Sigmoid colon (tissue), 7 donors: Measurements from ENCODE around the gene TIMM22. TPM values are rescaled to one million over a fixed set of nuclear protein-coding genes. Genes with fewer than 3 reads are reported as not detected.

Experiments used
- DNase-seq: peaks from one replicate; pipeline ENCODE4 v3.0.0-alpha.2; 2019
- H3K27ac ChIP-seq, 4 donors: fragments of 200-600 bp; sonication (generic); one replicate each; pipeline ENCODE4 v1.5.1; 2016 to 2019; ENCODE audit warnings: mild to moderate bottlenecking in 1 of 4
- H3K27me3 ChIP-seq, 3 donors: fragments of 200-600 bp; sonication (generic); one replicate each; pipeline ENCODE4 v1.5.1; 2019; ENCODE audit warnings: mild to moderate bottlenecking in 1 of 3
- H3K36me3 ChIP-seq, 4 donors: fragments of 200-600 bp; sonication (generic); one replicate each; pipeline ENCODE4 v1.5.1; 2016 to 2019
- H3K4me1 ChIP-seq, 4 donors: fragments of 200-600 bp; sonication (generic); one replicate each; pipeline ENCODE4 v1.5.1; 2017 to 2019
- H3K4me3 ChIP-seq, 4 donors: fragments of 200-600 bp; sonication (generic); one replicate each; pipeline ENCODE4 v1.5.1; 2017 to 2019; ENCODE audit warnings: mild to moderate bottlenecking in 2 of 4, moderate library complexity in 1 of 4
- H3K9me3 ChIP-seq, 4 donors: fragments of 200-600 bp in 3 of 4; sonication (generic) in 3 of 4; one replicate each; pipeline versions ENCODE4 v1.5.1 to v1.6.1; 2013 to 2019
- EP300 ChIP-seq, 4 donors: sonication (generic); formaldehyde crosslinking; IDR thresholded peaks; one replicate each; pipeline ENCODE4 v1.6.1; 2017; ENCODE audit warnings: antibody characterized with exemption in 4 of 4
- POLR2A ChIP-seq, 2 donors: fragments of 450-650 bp; IDR thresholded peaks; one replicate each; pipeline ENCODE4 v1.6.1; 2016; ENCODE audit warnings: antibody characterized with exemption in 2 of 2, mild to moderate bottlenecking in 2 of 2, moderate library complexity in 2 of 2
- POLR2AphosphoS5 ChIP-seq, 4 donors: sonication (generic); formaldehyde crosslinking; IDR thresholded peaks; one replicate each; pipeline ENCODE4 v1.6.1; 2017; ENCODE audit warnings: antibody characterized with exemption in 4 of 4
- WGBS, 2 donors: extraction: QIAGEN DNeasy Blood & Tissue Kit; methylation state at CpG; one replicate each; pipeline ENCODE4 v1.1.7; 2013; 5-methylcytosine and 5-hydroxymethylcytosine counted together
- intact Hi-C: fragments of 100-400 bp; cut with DNase I; formaldehyde crosslinking; loops from one replicate; pipeline ENCODE4 v1.15.1; 2023
- polyA plus RNA-seq, 3 donors: library from polyadenylated mRNA; stranded (reverse); fragments of 200-250 nt; gene quantifications; one replicate each; pipeline ENCODE4 v1.2.3, GENCODE V29; 2013
- total RNA-seq, 4 donors: library from RNA; depleted of rRNA; stranded (reverse); fragments of >200 nt; gene quantifications; one replicate each; pipeline ENCODE4 v1.1.0, GENCODE V29; 2016
- TF ChIP-seq, protein P1 (sequence below), 4 experiments: fragments of 450-650 bp in 3 of 4; fragments of 200-600 bp in 1 of 4; IDR thresholded peaks; one replicate each; pipeline ENCODE4 v1.5.1; 2016 to 2019; ENCODE audit warnings: antibody characterized with exemption in 4 of 4, mild to moderate bottlenecking in 3 of 4, moderate library complexity in 2 of 4
- donor health status: healthy with polysubstance abuse.
- donor health status: Bipolar disorder and iron deficiency.
- donor health status: healthy.

Gene TIMM22
- total and polyA plus RNA-seq, 7 donors = 6.0 to 13.6 (median 9.2) TPM

DNA sequence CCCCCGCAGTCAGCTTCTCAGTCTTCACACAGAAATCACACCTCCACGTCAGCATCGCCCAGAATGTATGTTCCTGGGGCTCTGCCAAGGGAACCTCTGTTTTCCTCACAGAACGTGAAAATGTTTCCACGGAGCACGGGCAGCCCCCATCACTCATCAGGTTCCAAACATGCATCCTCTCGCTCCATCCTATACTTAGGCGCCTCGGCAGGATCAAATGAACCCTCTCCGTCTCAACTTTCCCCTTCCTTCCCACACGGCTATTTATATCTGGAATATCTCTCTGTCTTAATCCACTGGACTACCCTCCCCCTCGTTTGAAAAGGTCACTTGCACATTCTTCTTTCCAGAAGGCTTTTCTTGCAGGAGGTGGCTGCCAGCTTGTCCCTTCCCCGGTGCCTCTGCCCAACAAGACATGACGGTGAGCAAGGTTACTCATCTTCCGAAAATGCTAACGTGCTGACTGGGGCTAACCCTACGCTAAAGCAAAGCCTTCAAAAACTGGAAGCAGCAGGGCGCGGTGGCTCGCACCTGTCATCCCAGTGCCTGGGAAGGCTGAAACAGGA lies 39.0 kb upstream of the TIMM22 start:
- no peak for DNase-seq
- 79 to 85% methylated on average over 20 of the region's 20 CpGs for WGBS, 2 donors
- peak in 2 of 4 donors; percentile 23 to 47 for TF ChIP-seq EP300 (IDR thresholded peaks at IDR 0.05)
- TF ChIP-seq, protein P1, sequence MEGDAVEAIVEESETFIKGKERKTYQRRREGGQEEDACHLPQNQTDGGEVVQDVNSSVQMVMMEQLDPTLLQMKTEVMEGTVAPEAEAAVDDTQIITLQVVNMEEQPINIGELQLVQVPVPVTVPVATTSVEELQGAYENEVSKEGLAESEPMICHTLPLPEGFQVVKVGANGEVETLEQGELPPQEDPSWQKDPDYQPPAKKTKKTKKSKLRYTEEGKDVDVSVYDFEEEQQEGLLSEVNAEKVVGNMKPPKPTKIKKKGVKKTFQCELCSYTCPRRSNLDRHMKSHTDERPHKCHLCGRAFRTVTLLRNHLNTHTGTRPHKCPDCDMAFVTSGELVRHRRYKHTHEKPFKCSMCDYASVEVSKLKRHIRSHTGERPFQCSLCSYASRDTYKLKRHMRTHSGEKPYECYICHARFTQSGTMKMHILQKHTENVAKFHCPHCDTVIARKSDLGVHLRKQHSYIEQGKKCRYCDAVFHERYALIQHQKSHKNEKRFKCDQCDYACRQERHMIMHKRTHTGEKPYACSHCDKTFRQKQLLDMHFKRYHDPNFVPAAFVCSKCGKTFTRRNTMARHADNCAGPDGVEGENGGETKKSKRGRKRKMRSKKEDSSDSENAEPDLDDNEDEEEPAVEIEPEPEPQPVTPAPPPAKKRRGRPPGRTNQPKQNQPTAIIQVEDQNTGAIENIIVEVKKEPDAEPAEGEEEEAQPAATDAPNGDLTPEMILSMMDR (IDR thresholded peaks at IDR 0.05) = no peak
- peak in 3 of 4 donors; percentile 49 to 69 (median 58) for TF ChIP-seq POLR2AphosphoS5 (IDR thresholded peaks at IDR 0.05)
- TF ChIP-seq POLR2A (IDR thresholded peaks at IDR 0.05) = no peak
- Histone ChIP-seq H3K27me3 (no peaks in the 10 kb centered on the region), H3K4me3 (no peak overlapping the region), H3K27ac (peak overlapping the region; percentile 80 to 93 (median 88)), H3K9me3 (no peaks in the 10 kb centered on the region), H3K36me3 (no peaks in the 10 kb centered on the region), H3K4me1 (peaks cover 0 to 63% (median 46%) of the 10 kb centered on the region in 4 donors)
- intact Hi-C loops = loop anchor here (5.0 kb wide), 1 partner anchor 111 kb away; no protein-coding TSS in a partner anchor

DNA sequence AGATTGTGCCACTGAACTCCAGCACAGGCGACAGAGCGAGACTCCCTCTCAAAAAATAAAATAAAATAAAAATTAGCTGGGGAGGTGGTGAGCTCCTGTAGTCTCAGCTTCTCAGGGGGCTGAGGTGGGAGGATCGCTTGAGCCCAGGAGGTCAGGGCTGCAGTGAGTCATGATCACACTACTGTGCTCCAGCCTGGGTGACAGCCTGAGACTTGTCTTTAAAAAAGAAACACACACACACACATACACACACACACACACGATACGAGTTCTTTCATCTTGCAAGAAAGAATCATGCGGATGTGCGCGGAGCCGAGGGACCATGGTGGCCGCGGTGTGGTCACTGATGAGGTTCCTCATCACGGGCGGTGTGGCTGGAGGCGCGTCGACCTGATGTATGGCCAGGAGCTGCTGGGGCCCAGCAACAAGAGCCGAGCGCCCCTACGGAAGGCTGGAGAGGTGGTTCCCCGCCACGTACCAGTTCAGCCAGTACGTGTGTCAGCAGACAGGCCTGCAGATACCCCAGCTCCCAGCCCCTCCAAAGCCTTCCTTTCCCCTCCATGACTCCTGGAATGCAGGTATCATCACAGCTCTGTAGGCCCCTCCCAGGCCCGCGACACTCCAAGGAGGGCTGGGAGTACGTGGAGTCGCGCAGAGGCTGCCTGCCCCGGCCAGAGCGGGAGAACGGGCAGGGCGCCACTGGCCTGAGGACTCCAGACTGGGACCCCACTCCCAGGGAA lies 38.0 kb upstream of the TIMM22 start:
- no peaks in the 10 kb centered on the region for H3K27me3 ChIP-seq
- H3K9me3 ChIP-seq = no peaks in the 10 kb centered on the region
- peaks cover 0 to 70% (median 55%) of the 10 kb centered on the region in 4 donors for H3K4me1 ChIP-seq
- DNase-seq = no peak
- H3K4me3 ChIP-seq = no peak overlapping the region
- no peaks in the 10 kb centered on the region for H3K36me3 ChIP-seq
- WGBS, 2 donors = 92% methylated on average over 31 of the region's 31 CpGs
- TF ChIP-seq, protein P1 (IDR thresholded peaks at IDR 0.05) = no peak
- TF ChIP-seq POLR2AphosphoS5 (IDR thresholded peaks at IDR 0.05) (peak in 1 of 4 donors; percentile 18), EP300 (IDR thresholded peaks at IDR 0.05) (peak in 1 of 4 donors; percentile 6), POLR2A (IDR thresholded peaks at IDR 0.05) (no peak)
- H3K27ac ChIP-seq = peak overlapping the region; percentile 80 to 93 (median 88)
- intact Hi-C loops = loop anchor here (5.0 kb wide), 1 partner anchor 112 kb away; no protein-coding TSS in a partner anchor

DNA sequence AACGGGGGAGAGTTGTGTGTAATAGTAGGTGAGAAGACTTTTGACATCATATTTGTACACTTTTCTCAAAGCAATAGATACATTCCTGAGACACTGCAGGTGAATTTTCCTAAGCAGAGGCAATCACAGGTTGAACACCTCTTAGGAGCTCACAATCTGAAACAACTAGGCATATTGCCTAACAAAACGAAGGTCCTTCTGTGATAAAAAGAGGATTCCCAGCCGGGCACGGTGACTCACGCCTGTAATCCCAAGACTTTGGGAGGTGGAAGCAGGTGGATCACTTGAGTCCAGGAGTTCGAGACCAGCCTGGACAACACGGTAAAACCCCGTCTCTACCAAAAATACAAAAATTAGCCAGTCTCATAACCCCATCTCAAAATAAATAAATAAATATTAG lies 34.8 kb upstream of the TIMM22 start:
- Histone ChIP-seq H3K9me3 (no peaks in the 10 kb centered on the region), H3K4me3 (no peak overlapping the region), H3K27me3 (no peaks in the 10 kb centered on the region), H3K36me3 (no peaks in the 10 kb centered on the region), H3K4me1 (peaks cover 0 to 73% (median 65%) of the 10 kb centered on the region in 4 donors), H3K27ac (peak overlapping the region in 3 of 4 donors; percentile 80 to 93 (median 92))
- TF ChIP-seq, protein P1 (IDR thresholded peaks at IDR 0.05) = no peak
- TF ChIP-seq POLR2A (IDR thresholded peaks at IDR 0.05) = no peak
- no peak for TF ChIP-seq POLR2AphosphoS5 (IDR thresholded peaks at IDR 0.05)
- TF ChIP-seq EP300 (IDR thresholded peaks at IDR 0.05) = no peak
- no peak for DNase-seq
- intact Hi-C loops = no loop called here
- WGBS, 2 donors = 62 to 89% methylated on average over 8 of the region's 8 CpGs

DNA sequence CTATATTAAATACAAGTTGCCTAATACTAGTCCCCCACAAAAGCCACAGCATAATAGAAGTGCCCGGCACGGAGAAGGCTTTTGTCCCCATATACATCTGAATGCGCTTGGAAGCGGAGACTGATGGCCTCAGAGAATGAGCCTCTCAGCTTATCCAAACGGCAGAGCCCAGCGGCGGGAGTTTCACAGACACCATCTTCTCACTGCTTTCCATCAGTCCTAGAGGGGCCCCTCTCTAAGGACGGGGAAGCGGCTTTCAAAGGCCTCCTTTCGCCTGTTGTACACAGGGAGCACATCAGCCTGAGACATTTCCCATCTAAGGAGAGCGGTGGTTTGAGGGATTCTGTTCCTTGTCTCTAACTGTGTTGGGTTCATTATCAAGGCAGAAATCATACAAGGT lies 34.3 kb upstream of the TIMM22 start:
- intact Hi-C loops = no loop called here
- Histone ChIP-seq H3K4me1 (peaks cover 0 to 73% (median 62%) of the 10 kb centered on the region in 4 donors), H3K27me3 (no peaks in the 10 kb centered on the region), H3K4me3 (no peak overlapping the region), H3K9me3 (no peaks in the 10 kb centered on the region), H3K27ac (peak overlapping the region in 3 of 4 donors; percentile 80 to 93 (median 92)), H3K36me3 (no peaks in the 10 kb centered on the region)
- no peak for DNase-seq
- 71 to 77% methylated on average over 11 of the region's 11 CpGs for WGBS, 2 donors
- TF ChIP-seq POLR2AphosphoS5 (IDR thresholded peaks at IDR 0.05) (no peak), POLR2A (IDR thresholded peaks at IDR 0.05) (no peak), EP300 (IDR thresholded peaks at IDR 0.05) (no peak)
- TF ChIP-seq, protein P1 (IDR thresholded peaks at IDR 0.05) = no peak
